Activated CD4-positive, alpha-beta T cell treated with anti-CD3 and anti-CD28 coated beads, Interleukin-2, amount 50 U/mL, for 24 hours (primary cell): ENCODE measurements around the gene RRP7A.
"Not testable (repeated sequence)": the region's sequence is repeated elsewhere in the genome, so short reads cannot be mapped to it uniquely, and the experiment has no call there.

Experiments used
- DNase-seq, 2 donors: peaks; one replicate each; pipeline ENCODE4 v3.0.0-alpha.2; 2020; ENCODE audit warnings: low read depth in 1 of 2, low spot score in 1 of 2

RRP7A gene

DNA sequence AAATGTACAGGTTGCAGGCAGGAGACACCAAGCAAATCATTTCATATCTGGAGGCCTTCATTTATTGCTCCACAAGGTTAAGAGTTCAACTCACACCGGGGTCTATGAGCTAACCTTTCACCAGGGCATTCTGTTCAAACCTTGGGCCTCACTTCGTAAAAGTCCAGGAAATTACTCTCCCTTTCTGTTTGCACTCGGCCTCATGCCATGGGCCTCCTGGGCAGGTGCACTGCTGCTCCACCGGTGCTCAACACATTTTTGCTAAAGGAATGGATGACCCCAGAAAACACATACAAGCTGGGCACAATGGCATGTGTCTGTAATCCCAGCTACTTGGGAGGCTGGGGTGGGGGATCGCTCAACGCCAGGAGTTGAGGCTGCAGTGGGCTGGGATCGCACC lies 16.6 kb upstream of the RRP7A start:
- DNase-seq = no peak

DNA sequence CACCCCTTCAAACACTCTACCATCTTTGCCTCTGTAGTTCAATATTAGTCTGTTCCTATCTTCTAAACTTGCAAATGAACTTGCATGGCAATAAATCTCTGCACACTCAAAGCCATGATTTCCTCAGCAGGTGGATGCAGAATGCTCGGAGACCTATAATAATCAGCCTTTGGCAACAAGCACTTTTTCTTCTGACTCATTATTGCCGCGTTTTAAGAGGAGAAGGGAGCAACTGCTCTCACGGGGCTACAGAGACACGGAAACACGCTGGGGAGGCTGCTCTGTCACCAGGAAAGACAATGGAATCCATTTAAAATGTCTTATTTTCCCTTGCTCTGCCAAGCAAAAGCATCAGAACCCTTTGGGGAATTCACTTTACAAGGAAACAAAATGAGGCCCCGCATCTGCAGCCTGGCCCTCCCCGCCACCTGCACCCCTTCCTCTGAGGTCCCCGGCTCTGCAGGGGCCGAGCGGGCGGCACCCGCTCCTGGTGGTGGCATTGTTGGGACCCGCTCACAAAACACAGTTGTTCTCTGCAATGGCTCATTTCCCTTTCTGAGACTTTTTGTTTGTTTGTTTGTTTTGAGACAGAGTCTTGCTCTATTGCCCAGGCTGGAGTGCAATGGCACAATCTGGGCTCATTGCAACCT lies 15.6 kb upstream of the RRP7A start:
- DNase-seq = not testable (repeated sequence)

DNA sequence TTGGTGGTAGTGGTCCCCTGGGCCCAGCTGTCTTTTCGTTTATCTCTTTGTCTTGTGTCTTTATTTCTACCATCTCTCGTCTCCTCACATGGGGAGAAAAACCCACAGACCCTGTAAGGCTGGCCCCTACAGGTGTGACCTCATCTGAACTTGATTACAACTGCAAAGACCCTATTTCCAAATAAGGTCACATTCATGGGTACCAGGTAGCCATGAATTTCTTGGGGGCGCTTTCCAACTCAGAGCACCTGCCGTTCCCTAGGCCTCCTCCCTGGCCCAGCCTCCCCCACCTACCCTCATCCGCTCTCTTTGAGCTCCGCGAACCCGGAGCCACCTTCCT lies 14.0 kb upstream of the RRP7A start:
- no peak for DNase-seq

DNA sequence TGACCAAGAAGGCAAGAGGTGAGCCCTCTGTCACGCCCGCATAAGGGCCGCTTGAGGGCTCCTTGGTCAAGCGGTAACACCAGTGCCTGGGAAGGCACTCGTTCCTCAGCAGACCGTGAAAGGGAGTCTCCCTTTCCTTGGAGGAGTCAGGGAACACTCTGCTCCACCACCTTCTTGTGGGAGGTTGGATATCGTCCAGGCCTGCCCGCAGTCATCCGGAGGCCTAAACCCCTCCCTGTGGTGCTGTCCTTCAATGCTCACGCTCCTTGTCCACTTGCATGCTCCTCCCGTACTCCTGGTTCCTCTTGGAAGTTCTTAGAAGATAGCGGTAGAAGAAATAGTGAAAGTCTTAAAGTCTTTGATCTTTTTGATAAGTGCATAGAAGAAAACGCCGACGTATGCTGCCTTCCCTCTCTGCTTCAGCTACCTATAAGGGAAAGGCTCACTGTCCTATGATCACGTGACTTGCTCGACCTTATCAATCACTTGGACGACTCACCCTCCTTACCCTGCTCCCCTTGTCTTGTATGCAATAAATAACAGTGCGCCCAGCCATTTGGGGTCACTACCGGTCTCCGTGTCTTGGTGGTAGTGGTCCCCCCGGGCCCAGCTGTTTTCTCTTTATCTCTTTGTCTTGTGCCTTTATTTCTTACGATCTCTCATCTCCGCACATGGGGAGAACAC lies 11.9 kb upstream of the RRP7A start:
- DNase-seq = not testable (repeated sequence)

DNA sequence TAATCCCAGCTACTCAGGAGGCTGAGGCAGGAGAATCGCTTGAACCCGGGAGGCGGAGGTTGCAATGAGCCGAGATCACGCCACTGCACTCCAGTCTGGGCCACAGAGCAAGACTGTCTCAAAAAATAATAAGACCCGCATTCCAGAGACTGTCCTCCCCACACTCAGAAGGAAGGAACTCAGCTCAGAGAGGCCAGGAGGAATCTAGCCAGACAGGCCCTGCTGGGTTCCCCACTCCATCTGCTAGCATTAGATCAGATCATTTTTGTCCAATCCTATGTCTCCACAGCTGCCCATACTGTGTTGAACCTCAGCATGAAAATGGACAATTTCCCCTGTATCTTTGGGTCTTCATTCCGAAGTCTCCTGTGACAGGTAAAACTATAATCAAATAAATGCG lies 9.8 kb upstream of the RRP7A start:
- DNase-seq = not testable (repeated sequence)

DNA sequence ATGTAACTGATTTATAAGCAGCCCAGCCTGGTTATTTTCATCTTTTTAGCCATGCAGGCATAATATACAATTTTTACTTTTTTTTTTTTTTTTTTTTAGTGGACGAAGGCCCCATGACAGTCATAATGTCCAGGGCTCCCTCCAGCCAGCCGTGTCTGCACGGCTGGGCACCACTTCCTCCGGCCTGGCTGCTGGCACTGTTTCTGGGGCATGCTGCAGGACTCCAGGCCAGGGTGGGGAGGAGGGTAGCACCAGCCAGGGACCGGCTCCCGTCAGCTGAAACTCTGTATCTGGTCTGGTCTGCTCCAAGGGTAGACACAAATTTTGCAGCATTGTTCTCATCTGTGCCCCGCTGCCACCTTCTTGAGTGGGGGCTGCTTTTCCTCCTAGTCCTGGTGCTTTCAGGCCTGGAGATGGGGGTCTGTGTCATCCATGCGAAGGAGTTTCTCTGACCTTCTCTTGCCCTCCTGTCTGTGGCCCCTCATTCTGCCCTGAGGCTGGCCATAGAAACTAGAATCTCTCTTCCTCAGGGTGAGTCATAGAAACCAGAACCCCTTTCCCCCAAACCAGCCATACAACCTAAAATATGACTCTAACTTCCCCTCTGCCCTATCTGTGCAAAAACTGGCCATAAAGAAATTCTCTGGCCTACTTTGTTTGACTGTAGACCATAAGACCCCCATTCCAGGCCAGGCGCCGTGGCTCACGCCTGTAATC lies 9.2 kb upstream of the RRP7A start:
- DNase-seq = no peak

DNA sequence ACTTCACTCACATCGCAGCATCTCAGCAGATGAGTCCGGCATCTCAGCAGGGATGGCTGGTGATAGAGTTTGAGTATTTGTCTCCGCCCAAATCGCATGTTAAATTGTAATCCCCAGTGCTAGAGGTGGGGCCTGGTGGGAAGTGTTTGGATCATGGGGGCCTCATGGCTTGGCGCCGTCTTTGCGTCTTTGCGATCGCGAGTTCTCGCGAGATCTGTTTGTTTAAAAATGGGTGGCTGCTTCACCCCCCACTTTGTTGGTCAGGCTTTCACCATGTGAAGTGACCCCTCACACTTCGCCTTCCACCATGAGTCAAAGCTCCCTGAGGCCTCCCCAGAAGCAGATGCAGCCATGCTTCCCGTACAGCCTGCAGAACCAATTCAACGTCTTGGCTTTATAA lies 3.0 kb upstream of the RRP7A start:
- DNase-seq = no peak

DNA sequence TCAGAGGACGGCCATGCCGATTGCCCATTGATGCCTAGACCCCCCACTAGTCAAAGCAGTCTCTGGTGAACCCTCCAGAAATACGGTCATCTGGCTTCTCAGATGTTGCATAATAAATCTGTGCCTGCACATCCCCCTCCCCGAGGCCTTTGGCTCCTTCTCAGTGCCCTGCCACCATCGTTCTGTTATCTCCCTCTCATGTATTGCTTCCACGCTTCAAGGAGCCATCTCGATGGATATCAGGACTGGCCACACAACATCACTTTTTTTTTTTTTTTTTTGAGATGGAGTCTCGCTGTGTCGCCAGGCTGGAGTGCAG lies 1.6 kb upstream of the RRP7A start:
- DNase-seq = no peak

GRCh38 chr22:42518638-42519524 lies 715 bp downstream of the RRP7A start:
- not testable (repeated sequence) for DNase-seq

DNA sequence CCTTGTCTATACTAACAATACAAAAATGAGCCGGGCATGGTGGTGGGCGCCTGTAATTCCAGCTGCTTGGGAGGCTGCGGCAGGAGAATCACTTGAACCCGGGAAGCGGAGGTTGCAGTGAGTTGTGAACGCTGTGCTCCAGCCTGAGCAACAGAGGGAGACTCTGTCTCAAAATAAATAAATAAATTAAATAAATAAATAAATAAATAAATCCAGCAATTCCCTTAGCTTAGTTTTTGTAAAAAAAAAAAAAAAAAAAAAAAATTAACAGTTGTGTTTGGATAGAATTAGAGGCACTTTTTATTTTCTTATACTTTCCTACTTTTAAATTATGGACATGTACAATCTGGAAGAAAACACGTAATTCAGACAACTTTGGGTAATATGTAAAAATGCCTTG lies 2.5 kb downstream of the RRP7A start:
- not testable (repeated sequence) for DNase-seq

- no peak for DNase-seq
These were observed 3.7 kb downstream of the RRP7A start for GRCh38 chr22:42515896-42516295.

- not testable (repeated sequence) for DNase-seq
These were observed 4.3 kb downstream of the RRP7A start for GRCh38 chr22:42515304-42515703.

DNA sequence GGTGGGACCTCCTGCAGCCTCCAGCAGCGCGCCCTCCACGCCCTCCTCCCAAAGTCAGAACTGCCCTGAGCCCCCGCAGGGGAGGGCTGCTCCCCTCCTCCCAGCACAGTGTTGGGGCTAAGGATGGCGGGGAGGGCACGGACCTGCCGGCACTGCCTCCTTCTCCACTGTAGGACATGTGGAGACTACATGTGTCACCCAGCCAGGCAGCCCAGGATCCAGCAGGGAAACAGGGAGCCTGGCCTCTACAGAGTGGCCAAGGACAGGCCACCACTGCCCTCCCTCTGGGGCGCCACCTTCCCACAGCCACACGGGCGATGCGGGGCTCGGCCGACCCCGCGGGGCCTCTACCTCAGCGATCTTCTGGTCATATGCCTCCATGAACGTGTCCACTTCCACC lies 5.3 kb downstream of the RRP7A start:
- DNase-seq = not testable (repeated sequence)

GRCh38 chr22:42512273-42512990 lies 7.2 kb downstream of the RRP7A start:
- DNase-seq = not testable (repeated sequence)

- DNase-seq = no peak
These were observed 8.2 kb downstream of the RRP7A start for GRCh38 chr22:42511401-42511891.

- no peak for DNase-seq
These were observed 10.0 kb downstream of the RRP7A start for GRCh38 chr22:42509548-42509947.

GRCh38 chr22:42508975-42509364 lies 10.6 kb downstream of the RRP7A start:
- DNase-seq = not testable (repeated sequence)

- DNase-seq = not testable (repeated sequence)
These were observed 11.1 kb downstream of the RRP7A start for GRCh38 chr22:42508327-42508974.

DNA sequence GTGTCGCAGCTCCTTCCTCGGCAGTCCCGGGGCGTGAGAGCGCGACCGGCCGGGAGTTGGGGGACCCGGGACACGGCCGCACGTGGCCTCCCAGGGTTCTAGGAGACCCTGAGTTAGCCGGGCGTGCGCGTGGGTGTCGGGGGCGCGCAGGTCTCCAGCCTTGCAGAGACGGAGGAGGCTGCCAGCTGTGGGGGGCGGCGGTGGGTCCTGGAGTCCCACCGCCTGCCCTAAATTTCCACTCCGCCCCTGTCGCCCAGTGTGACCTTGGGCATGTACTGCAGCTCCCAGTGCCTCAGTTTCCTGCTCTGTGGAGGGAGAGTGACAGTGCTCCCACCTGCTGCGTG lies 18.8 kb downstream of the RRP7A start:
- no peak for DNase-seq

DNA sequence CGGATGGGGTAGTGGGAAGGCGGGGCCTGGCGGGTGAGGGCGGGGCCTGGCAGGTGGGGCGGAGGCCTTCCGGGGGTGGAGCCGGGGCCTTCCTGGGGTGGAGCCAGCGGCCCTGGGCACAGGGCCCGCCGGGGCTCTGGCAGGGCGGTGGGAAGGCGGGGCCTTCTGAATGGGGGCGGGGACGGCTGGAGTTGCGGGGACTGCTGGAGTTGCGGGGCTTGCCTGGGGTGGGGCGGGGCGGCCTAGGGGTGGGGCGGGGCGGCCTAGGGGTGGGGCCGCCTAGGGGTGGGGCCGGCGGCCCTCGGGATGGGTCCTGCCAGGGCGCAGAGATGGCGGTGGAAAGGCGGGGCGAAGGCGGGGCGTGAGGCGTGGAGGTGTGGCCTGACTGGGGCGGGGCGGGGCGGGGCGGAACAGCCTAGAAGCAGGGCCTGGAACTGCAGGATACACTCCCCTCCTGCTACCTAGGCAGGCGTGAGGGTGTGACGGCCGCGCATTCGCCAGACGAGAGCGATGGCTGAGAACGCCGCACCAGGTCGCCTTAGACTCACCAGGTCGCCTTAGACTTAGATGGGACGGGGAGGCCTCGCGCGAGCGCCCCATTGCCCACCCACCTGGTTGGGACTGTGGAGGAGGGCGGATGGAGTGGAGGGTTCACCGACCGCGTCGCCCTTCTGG lies 19.3 kb downstream of the RRP7A start:
- peak; percentile 68 to 79 for DNase-seq
